DND-41 (cell line): ENCODE data around the gene DTX1.

Experiments used
- ATAC-seq: fragments of 200-7000 bp; cut with Tn5 transposase; 3 replicates; pipeline ENCODE4 v1.9.1; 2021; ENCODE audit warnings: low read depth; ENCODE audit not compliant: insufficient read depth
- DNase-seq: peaks from one replicate; pipeline ENCODE4 v3.0.0-alpha.2; 2020
- H2AFZ ChIP-seq: 2 replicates; pipeline ENCODE4 v1.6.0; 2012; ENCODE audit warnings: low read depth, low read length
- H3K27ac ChIP-seq: 2 replicates; pipeline ENCODE4 v1.5.1; 2012; ENCODE audit warnings: low read length, inconsistent platforms
- H3K27me3 ChIP-seq: fragments of 200-600 bp; sonication (generic); 2 replicates; pipeline ENCODE4 v1.6.0; 2012; ENCODE audit warnings: low read length, mild to moderate bottlenecking, inconsistent platforms; ENCODE audit not compliant: insufficient read depth, poor library complexity
- H3K36me3 ChIP-seq: 2 replicates; pipeline ENCODE4 v1.5.1; 2012; ENCODE audit warnings: low read length, inconsistent platforms; ENCODE audit not compliant: insufficient read depth
- H3K4me1 ChIP-seq: 2 replicates; pipeline ENCODE4 v1.5.1; 2012; ENCODE audit warnings: mild to moderate bottlenecking, low read length; ENCODE audit not compliant: insufficient read depth
- H3K4me2 ChIP-seq: 2 replicates; pipeline ENCODE4 v1.6.0; 2012; ENCODE audit warnings: mild to moderate bottlenecking, moderate library complexity, low read length, inconsistent platforms; ENCODE audit not compliant: insufficient read depth
- H3K4me3 ChIP-seq, 2 experiments: fragments of 200-600 bp in 1 of 2; shearing (Covaris generic) in 1 of 2; 2 replicates each; pipeline ENCODE4 v1.5.1; 2012 to 2016; ENCODE audit warnings: inconsistent platforms in 2 of 2, low read length in 2 of 2, mild to moderate bottlenecking in 2 of 2, low read depth in 1 of 2, moderate library complexity in 1 of 2
- H3K79me2 ChIP-seq: 2 replicates; pipeline ENCODE4 v1.6.0; 2012; ENCODE audit warnings: low read length, inconsistent platforms; ENCODE audit not compliant: insufficient read depth
- H3K9ac ChIP-seq: 2 replicates; pipeline ENCODE4 v1.6.0; 2012; ENCODE audit warnings: low read depth, mild to moderate bottlenecking, inconsistent platforms, low read length, moderate library complexity
- H3K9me3 ChIP-seq: 2 replicates; pipeline ENCODE4 v1.5.1; 2012; ENCODE audit warnings: low read length, moderate library complexity, mild to moderate bottlenecking, inconsistent platforms; ENCODE audit not compliant: insufficient read depth, severe bottlenecking
- H4K20me1 ChIP-seq: 2 replicates; pipeline ENCODE4 v1.6.0; 2012; ENCODE audit warnings: low read length; ENCODE audit not compliant: insufficient read depth
- CTCF ChIP-seq: IDR thresholded peaks from 2 replicates; pipeline ENCODE4 v1.5.1; 2012; ENCODE audit warnings: borderline replicate concordance, low read length, moderate library complexity, mild to moderate bottlenecking; ENCODE audit not compliant: poor library complexity, severe bottlenecking; ENCODE audit errors: extremely low read depth
- EZH2 ChIP-seq: IDR thresholded peaks from 3 replicates; pipeline ENCODE4 v1.6.1; 2012; ENCODE audit warnings: borderline replicate concordance, low read depth, mild to moderate bottlenecking, moderate library complexity, low read length, inconsistent platforms; ENCODE audit not compliant: severe bottlenecking

The DTX1 gene

DNA sequence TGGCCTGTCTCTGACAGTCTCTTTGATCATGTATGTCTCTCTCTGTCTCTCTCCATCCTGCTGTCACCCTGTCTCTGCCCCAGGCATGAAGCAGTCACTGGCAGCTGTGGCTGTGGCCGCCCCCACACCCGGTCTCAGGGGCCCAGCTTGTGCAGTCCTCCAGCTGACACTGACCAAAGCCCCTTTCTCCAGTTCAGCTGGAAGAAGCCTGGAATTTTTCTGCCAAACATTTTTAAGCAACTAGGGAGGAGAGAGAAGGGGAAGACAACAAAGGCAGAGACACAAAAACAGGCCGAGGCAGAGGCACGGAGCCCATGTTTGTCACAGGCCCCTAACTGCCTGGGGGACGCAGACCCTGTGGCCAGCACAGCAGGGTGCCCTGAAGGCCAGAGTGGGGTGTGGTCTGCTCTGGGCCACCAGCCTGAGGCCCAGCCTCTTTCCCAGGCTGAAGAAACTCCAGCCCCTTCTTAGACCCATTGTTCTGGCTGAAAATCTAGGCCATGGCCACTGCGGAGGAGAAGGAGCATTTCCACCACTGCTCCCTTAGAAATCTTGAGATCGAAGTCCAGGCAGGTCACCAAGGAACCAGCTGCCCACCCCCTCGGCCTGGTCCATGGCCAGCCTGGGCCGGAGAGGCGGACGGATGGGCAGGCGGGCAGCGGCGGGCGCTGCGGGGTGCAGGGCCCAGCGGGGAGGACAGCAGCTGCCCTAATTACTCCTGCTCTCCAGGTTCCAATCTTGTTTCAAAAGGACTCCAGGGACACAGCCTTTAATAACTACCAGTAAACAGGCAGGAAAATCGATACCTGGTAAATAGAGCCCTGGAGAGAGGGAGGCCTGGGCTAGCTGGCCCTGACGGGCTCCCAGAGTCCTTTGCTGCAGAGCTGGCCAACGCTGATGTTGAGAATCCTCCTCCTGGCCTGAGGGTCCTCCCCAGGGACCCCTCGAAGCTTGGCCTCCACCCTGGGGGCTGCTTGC lies 14.9 kb downstream of the DTX1 start:
- TF ChIP-seq EZH2 (no peak), CTCF (no peak)
- Histone ChIP-seq H3K36me3 (peaks cover 99% of the 10 kb centered on the region), H3K4me3 (no peak overlapping the region), H3K79me2 (peaks cover 100% of the 10 kb centered on the region), H3K27me3 (no peaks in the 10 kb centered on the region), H2AFZ (no peak overlapping the region), H3K9ac (peak overlapping the region; percentile 38), H3K4me1 (peaks cover 98% of the 10 kb centered on the region), H3K9me3 (no peaks in the 10 kb centered on the region), H3K27ac (peak overlapping the region; percentile 79), H4K20me1 (peaks cover 84% of the 10 kb centered on the region), H3K4me2 (peak overlapping the region; percentile 48)
- ATAC-seq (no peak), DNase-seq (no peak)

DNA sequence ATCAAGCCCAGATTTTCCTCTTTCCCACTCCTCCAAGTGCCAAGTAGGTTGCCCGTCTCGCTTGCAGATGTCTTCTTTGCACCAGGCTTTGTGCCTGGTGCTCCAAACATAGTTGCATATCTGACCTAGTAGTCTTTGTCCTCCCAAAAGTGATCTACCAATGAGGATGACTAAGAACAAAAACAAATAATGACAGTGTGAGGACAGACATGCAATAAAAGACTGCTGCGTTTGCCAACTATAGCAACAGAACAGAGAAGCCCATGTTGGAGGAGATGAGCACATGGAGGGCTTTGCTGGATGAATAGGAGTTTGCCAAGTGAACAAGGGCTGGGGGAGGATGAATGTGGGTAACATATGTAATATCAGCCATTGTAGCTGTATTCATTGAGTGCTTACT lies 15.6 kb downstream of the DTX1 start:
- Histone ChIP-seq H4K20me1 (peaks cover 83% of the 10 kb centered on the region), H3K4me1 (peaks cover 98% of the 10 kb centered on the region), H3K36me3 (peaks cover 99% of the 10 kb centered on the region), H3K4me3 (no peak overlapping the region), H3K9ac (peak overlapping the region; percentile 38), H3K27ac (peak overlapping the region; percentile 79), H2AFZ (no peak overlapping the region), H3K79me2 (peaks cover 100% of the 10 kb centered on the region), H3K27me3 (no peaks in the 10 kb centered on the region), H3K4me2 (peak overlapping the region; percentile 48), H3K9me3 (no peaks in the 10 kb centered on the region)
- DNase-seq (no peak), ATAC-seq (no peak)
- TF ChIP-seq EZH2 (no peak), CTCF (no peak)

DNA sequence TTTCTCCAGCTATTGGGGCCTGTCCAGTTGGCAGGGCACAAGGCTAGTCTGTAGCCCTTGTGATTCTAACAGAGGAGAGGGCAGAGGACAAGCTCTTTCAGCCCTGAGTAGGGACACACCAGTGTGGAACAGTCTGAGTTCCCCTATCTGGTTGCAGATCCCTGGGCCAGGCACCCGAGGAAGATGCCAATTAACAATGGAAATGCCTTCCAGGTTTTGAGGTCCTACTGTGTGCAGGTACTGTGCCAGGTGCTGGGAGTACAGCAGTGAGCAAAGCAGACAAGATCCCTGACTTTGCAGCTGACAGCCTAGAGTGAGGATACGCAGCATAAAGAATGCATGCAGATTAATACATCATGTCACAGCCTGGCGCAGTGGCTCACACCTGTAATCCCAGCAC lies 17.1 kb downstream of the DTX1 start:
- Histone ChIP-seq H3K4me1 (peaks cover 95% of the 10 kb centered on the region), H3K36me3 (peaks cover 97% of the 10 kb centered on the region), H3K4me3 (peak overlapping the region in 1 of 2 experiments; percentile 12; a peak in 1 of 4 replicates), H3K27ac (peak overlapping the region; percentile 82), H3K27me3 (no peaks in the 10 kb centered on the region), H3K9me3 (no peaks in the 10 kb centered on the region), H3K4me2 (peak overlapping the region; percentile 36), H3K9ac (peak overlapping the region; percentile 27), H2AFZ (no peak overlapping the region), H3K79me2 (peaks cover 98% of the 10 kb centered on the region), H4K20me1 (peaks cover 72% of the 10 kb centered on the region)
- DNase-seq = no peak
- TF ChIP-seq CTCF (no peak), EZH2 (no peak)
- no peak for ATAC-seq
